ENCODE measurements around the gene AGPAT1. TPM values are rescaled to one million over a fixed set of nuclear protein-coding genes. Genes with fewer than 3 reads are reported as not detected.

AGPAT1 gene
- total RNA-seq (2016; rRNA removed; fragmentation: Illumina TruSeq; extraction: Trizol) (40.4 and 51.3 TPM in 2 replicates), polyA plus RNA-seq (2011; rRNA removed) (139 and 164 TPM in 2 replicates), polyA minus RNA-seq (2011; rRNA and poly(A)+ RNA removed; ENCODE audit: low replicate concordance) (171 and 334 TPM in 2 replicates), Bru-seq, nascent RNA (percentile 73 among the genes with signal in this experiment), BruChase-seq, experiment 1, labeled RNA remaining after a 6-hour chase (percentile 81 among the genes with signal in this experiment), BruChase-seq, experiment 2, labeled RNA remaining after a 2-hour chase (percentile 74 among the genes with signal in this experiment)
- total RNA-seq (2016; cell fraction: cytosol; rRNA removed; fragmentation: Illumina TruSeq; extraction: Trizol; ENCODE audit: low read depth), result 81.2 and 93.6 TPM in 2 replicates
- 33.4 and 51.4 TPM in 2 replicates for total RNA-seq (2016; cell fraction: insoluble cytoplasmic fraction; rRNA removed; fragmentation: Illumina TruSeq; extraction: Trizol)
- total RNA-seq (2016; cell fraction: membrane; rRNA removed; fragmentation: Illumina TruSeq; extraction: Trizol), result 155 and 171 TPM in 2 replicates
- 32.0 and 35.9 TPM in 2 replicates for total RNA-seq (2016; cell fraction: nucleus; rRNA removed; fragmentation: Illumina TruSeq; extraction: Trizol)
- 172 and 177 TPM in 2 replicates for polyA plus RNA-seq (2011; cell fraction: cytosol; rRNA removed)
- polyA plus RNA-seq (2011; cell fraction: nucleus; rRNA removed), result 110 and 131 TPM in 2 replicates
- 90.8 and 93.8 TPM in 2 replicates for polyA plus RNA-seq (2012)
- 243 and 265 TPM in 2 replicates for polyA plus RNA-seq (2016; cell fraction: cytosol; fragmentation: Illumina TruSeq; extraction: Trizol; ENCODE audit: low read depth)
- 72.4 and 91.5 TPM in 2 replicates for polyA plus RNA-seq (2016; cell fraction: insoluble cytoplasmic fraction; fragmentation: Illumina TruSeq; extraction: Trizol; ENCODE audit: low read depth)
- 343 and 366 TPM in 2 replicates for polyA plus RNA-seq (2016; cell fraction: membrane; fragmentation: Illumina TruSeq; extraction: Trizol; ENCODE audit: low read depth)
- polyA plus RNA-seq (2016; cell fraction: nucleus; fragmentation: Illumina TruSeq; extraction: Trizol; ENCODE audit: insufficient read depth, low read depth), result 92.4 and 99.1 TPM in 2 replicates
- 80.3 and 91.5 TPM in 2 replicates for polyA minus RNA-seq (2011; cell fraction: cytosol; rRNA and poly(A)+ RNA removed)
- polyA minus RNA-seq (2011; cell fraction: nucleus; rRNA and poly(A)+ RNA removed), result 25.5 and 38.5 TPM in 2 replicates
- long read RNA-seq, experiment 1, transcript AGPAT1-203 (7 exons, 2,234 nt), result major isoform, 39 of 95 reads
- long read RNA-seq, experiment 1, transcript AGPAT1-206 (7 exons, 2,496 nt), result minor isoform, 23 of 95 reads
- long read RNA-seq, experiment 1, partial matches to known transcripts, result 7 of 95 reads
- long read RNA-seq, experiment 1, other reads (novel, unspliced or antisense), result 22 of 95 reads
- long read RNA-seq, experiment 2, transcript AGPAT1-202 (7 exons, 2,017 nt), result minor isoform, 6 of 181 reads
- long read RNA-seq, experiment 2, transcript AGPAT1-206 (7 exons, 2,496 nt), result minor isoform, 18 of 181 reads
- long read RNA-seq, experiment 2, transcript AGPAT1-203 (7 exons, 2,234 nt), result major isoform, 97 of 181 reads
- long read RNA-seq, experiment 2, partial matches to known transcripts, result 16 of 181 reads
- long read RNA-seq, experiment 2, other reads (novel, unspliced or antisense), result 44 of 181 reads

GRCh38 chr6:32175711-32176475 lies at the start of gene AGPAT1:
Gene AGPAT1, minus strand, starts transcription at chr6:32176084. Its CDS starts 4,588 bp downstream, at chr6:32171496.
- BruUV-seq (replicated peaks), result no TSS peak
- DNase-seq (ENCODE audit: low spot score) (peak; percentile 95), ATAC-seq (peak; percentile 76), FAIRE-seq (peak; percentile 26)
- CTCF ChIA-PET (ENCODE audit: low intra/inter-chr PET ratio, low total read pairs), result no interaction called here
- H3K79me2 ChIP-seq (ENCODE audit: insufficient read depth, low read length), result peaks cover 56% of the 10 kb centered on the region
- peaks cover 9 to 18% of the 10 kb centered on the region in 2 experiments for H3K36me3 ChIP-seq (replicated peaks in 1 of 2; ENCODE audit: control insufficient read depth in 1 of 2, insufficient read depth in 2 of 2, low read length in 2 of 2)
- intact Hi-C loops (cut with micrococcal nuclease; ENCODE audit: unreplicated experiment) (loop anchor here (2.0 to 5.0 kb wide), 2 partner anchors 57 to 1091 kb away; no protein-coding TSS in a partner anchor), in situ Hi-C loops (cut with HindIII; ENCODE audit: extremely low pct_ligation_motif_present, low pct_unique_long_range_greater_than_20kb) (no loop called here)
- POLR2A ChIA-PET, result interaction anchor here (0.7 to 5.8 kb wide), 12 partner anchors 8 to 795 kb away, joined by 3 to 127 read pairs (median 9); partner anchors contain the start of genes ATF6B, FKBPL, GPSM3 and PBX2
- peaks cover 60% of the 10 kb centered on the region for H3K4me1 ChIP-seq (ENCODE audit: insufficient read depth, low read length)
- H3K9ac ChIP-seq (ENCODE audit: insufficient read depth, low read depth, low read length), result peak within 1 kb of the TSS; percentile 92
- 1% methylated on average over 19 of the region's 27 CpGs for WGBS (ENCODE audit: low lambda C conversion rate)
- peak within 1 kb of the TSS; percentile 98 for H3K4me2 ChIP-seq (ENCODE audit: low read depth, low read length)
- no peaks in the 10 kb centered on the region; a peak in 1 of 5 replicates for H3K27me3 ChIP-seq (ENCODE audit: control insufficient read depth in 1 of 2, insufficient read depth in 2 of 2, low read length in 2 of 2)
- no peak within 1 kb of the TSS for H2AFZ ChIP-seq (ENCODE audit: low read length)
- peak within 1 kb of the TSS; percentile 97 for H3K27ac ChIP-seq (ENCODE audit: extremely low read length, insufficient read depth, low read length)
- no peaks in the 10 kb centered on the region for H3K9me3 ChIP-seq (ENCODE audit: low read length)
- peak within 1 kb of the TSS; percentile 96 to 98 (median 98) for H3K4me3 ChIP-seq (replicated peaks in 1 of 3; ENCODE audit: insufficient read depth in 1 of 3, low read depth in 2 of 3, low read length in 3 of 3)
- H4K20me1 ChIP-seq (ENCODE audit: insufficient read depth, low read length), result no peaks in the 10 kb centered on the region
- peak; percentile 78; the same call in 1 of the 2 replicates for TF ChIP-seq YEATS2 (CRISPR knock-in tag; IDR thresholded peaks at IDR 0.05; ENCODE audit: borderline replicate concordance)
- TF ChIP-seq GABPA (IDR thresholded peaks at IDR 0.05; ENCODE audit: low read depth, low read length), result peak; percentile 91
- TF ChIP-seq GABPA (CRISPR knock-in tag; IDR thresholded peaks at IDR 0.05; ENCODE audit: low read depth), result peak; percentile 96
- TF ChIP-seq ZZZ3 (CRISPR knock-in tag; IDR thresholded peaks at IDR 0.05; ENCODE audit: borderline replicate concordance), result peak; percentile 50; the same call in 1 of the 2 replicates
- TF ChIP-seq TMF1 (CRISPR knock-in tag; IDR thresholded peaks at IDR 0.05; ENCODE audit: low read depth), result no peak
- no peak for TF ChIP-seq BCLAF1 (IDR thresholded peaks at IDR 0.05)
- TF ChIP-seq AHR (CRISPR knock-in tag; IDR thresholded peaks at IDR 0.05), result no peak; the same call in 1 of the 2 replicates
- TF ChIP-seq ZNF513 (CRISPR knock-in tag; conservative IDR thresholded peaks at IDR 0.05), result no peak
- no peak for TF ChIP-seq TSC22D2 (CRISPR knock-in tag; IDR thresholded peaks at IDR 0.05; ENCODE audit: borderline replicate concordance)
- no peak for TF ChIP-seq SMAD3 (CRISPR knock-in tag; IDR thresholded peaks at IDR 0.05)
- no peak for TF ChIP-seq ZNF282 (IDR thresholded peaks at IDR 0.05; ENCODE audit: partially characterized antibody)
- TF ChIP-seq ZFY (CRISPR knock-in tag; IDR thresholded peaks at IDR 0.05), result peak; percentile 58
- TF ChIP-seq ZNF34 (CRISPR knock-in tag; IDR thresholded peaks at IDR 0.05; ENCODE audit: borderline replicate concordance), result no peak
